ENCODE results near the gene CREB3.

CREB3 gene

DNA sequence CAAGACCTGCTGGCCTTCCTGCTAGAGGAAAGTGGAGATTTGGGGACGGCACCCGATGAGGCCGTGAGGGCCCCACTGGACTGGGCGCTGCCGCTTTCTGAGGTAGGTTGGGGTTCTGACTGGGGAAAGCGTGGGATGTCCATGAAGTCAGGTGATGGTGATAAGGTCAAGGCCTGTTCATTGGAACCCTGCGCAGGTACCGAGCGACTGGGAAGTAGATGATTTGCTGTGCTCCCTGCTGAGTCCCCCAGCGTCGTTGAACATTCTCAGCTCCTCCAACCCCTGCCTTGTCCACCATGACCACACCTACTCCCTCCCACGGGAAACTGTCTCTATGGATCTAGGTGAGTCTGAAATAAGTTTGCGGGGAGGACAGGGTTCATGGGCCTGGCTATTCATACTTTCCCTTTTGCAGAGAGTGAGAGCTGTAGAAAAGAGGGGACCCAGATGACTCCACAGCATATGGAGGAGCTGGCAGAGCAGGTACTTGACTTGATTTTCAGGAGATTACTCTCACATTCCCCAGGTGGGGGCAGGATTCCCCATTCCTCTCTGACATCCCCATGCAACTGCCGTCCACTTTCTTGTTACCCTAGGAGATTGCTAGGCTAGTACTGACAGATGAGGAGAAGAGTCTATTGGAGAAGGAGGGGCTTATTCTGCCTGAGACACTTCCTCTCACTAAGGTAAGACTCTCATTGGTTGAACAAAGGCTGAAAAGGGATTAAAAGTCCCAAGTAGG, 505 bp downstream of the CREB3 start:
- H3K27ac ChIP-seq: peak overlapping the region; percentile 94
- TF ChIP-seq, protein P1, sequence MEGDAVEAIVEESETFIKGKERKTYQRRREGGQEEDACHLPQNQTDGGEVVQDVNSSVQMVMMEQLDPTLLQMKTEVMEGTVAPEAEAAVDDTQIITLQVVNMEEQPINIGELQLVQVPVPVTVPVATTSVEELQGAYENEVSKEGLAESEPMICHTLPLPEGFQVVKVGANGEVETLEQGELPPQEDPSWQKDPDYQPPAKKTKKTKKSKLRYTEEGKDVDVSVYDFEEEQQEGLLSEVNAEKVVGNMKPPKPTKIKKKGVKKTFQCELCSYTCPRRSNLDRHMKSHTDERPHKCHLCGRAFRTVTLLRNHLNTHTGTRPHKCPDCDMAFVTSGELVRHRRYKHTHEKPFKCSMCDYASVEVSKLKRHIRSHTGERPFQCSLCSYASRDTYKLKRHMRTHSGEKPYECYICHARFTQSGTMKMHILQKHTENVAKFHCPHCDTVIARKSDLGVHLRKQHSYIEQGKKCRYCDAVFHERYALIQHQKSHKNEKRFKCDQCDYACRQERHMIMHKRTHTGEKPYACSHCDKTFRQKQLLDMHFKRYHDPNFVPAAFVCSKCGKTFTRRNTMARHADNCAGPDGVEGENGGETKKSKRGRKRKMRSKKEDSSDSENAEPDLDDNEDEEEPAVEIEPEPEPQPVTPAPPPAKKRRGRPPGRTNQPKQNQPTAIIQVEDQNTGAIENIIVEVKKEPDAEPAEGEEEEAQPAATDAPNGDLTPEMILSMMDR (IDR thresholded peaks at IDR 0.05): peak; percentile 43
- no peak for TF ChIP-seq ZFX (IDR thresholded peaks at IDR 0.05; ENCODE audit: borderline replicate concordance)

- H3K27ac ChIP-seq: peak overlapping the region; percentile 94
- TF ChIP-seq, protein P1 (IDR thresholded peaks at IDR 0.05): no peak
- no peak for TF ChIP-seq ZFX (IDR thresholded peaks at IDR 0.05; ENCODE audit: borderline replicate concordance)
These were observed 1.6 kb downstream of the CREB3 start for GRCh38 chr9:35734096-35734495.

DNA sequence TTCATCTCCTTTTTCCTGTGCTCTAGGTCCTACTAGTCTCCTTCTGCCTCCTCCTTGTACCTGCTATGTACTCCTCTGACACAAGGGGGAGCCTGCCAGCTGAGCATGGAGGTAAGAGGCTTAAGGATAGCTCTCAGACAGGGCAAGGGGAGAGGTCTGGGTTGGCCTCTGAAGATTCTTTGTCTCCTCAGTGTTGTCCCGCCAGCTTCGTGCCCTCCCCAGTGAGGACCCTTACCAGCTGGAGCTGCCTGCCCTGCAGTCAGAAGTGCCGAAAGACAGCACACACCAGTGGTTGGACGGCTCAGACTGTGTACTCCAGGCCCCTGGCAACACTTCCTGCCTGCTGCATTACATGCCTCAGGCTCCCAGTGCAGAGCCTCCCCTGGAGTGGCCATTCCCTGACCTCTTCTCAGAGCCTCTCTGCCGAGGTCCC, 3.8 kb downstream of the CREB3 start:
- TF ChIP-seq, protein P1 (IDR thresholded peaks at IDR 0.05): peak; percentile 89
- no peak for TF ChIP-seq ZFX (IDR thresholded peaks at IDR 0.05; ENCODE audit: borderline replicate concordance)
- peak overlapping the region; percentile 32; the same call in 1 of the 2 replicates for H3K27ac ChIP-seq

DNA sequence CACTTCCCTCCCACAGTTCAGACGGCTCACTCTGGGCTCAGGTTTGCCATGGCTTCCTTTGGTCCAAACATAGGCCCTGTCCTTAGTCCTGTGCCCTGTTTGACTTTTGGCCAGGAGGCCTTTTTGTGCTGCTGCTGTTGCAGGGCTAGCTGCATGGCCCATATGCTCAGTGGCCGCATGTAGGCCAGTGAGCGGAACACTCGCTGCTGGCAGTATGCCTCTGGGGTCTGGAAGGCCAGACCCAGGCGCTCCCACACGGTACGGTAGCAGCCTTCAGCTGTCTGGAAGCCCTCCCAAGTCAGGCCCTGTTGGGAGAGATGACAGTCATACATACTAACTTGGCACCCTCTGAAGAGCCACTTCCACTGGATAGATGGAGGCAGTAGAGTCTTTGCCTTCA, 4.7 kb downstream of the CREB3 start:
- peak overlapping the region; percentile 32 for H3K27ac ChIP-seq
- TF ChIP-seq, protein P1 (IDR thresholded peaks at IDR 0.05): no peak
- TF ChIP-seq ZFX (IDR thresholded peaks at IDR 0.05; ENCODE audit: borderline replicate concordance): no peak

DNA sequence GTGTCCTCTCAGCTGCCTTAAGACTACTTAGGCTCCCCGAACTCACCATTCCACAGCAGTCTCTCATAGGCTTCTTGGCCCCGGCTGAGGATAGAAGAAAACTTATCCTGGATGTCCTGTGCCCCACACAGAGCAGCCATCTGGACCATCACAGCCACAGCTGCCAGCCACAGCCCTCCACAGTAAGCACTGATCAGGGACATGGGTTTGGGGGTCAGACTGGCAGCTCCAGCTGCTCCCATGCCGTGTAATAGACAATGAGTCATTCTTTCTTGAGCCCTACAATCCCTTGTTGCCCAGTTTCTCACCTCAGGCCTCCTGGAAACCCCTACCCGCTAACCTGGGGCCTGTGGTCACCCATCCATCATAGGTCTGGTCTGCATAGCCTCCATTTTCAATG, 5.7 kb downstream of the CREB3 start:
- H3K27ac ChIP-seq: no peak overlapping the region
- TF ChIP-seq, protein P1 (IDR thresholded peaks at IDR 0.05): no peak
- TF ChIP-seq ZFX (IDR thresholded peaks at IDR 0.05; ENCODE audit: borderline replicate concordance): no peak

DNA sequence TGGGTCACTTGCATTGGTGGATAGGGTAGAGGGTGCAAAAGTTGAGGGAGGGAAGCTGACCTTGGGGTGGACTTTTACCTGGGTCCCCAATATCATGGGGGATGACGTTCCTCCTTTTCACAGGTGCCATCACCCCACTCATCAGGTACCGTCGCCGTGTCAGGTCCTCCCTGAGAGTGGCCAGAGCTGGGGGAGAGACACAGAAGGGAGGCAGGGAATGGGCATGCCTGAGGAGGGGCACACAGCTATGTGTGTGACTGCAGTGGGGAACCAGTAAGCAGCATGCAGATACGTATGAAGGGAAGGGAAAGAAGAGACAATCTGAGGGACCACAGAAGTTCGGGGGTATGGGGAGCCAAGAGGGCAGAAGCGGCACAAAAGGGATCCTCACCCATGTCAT, 6.5 kb downstream of the CREB3 start:
- TF ChIP-seq, protein P1 (IDR thresholded peaks at IDR 0.05): no peak
- TF ChIP-seq ZFX (IDR thresholded peaks at IDR 0.05; ENCODE audit: borderline replicate concordance): no peak
- no peak overlapping the region for H3K27ac ChIP-seq

DNA sequence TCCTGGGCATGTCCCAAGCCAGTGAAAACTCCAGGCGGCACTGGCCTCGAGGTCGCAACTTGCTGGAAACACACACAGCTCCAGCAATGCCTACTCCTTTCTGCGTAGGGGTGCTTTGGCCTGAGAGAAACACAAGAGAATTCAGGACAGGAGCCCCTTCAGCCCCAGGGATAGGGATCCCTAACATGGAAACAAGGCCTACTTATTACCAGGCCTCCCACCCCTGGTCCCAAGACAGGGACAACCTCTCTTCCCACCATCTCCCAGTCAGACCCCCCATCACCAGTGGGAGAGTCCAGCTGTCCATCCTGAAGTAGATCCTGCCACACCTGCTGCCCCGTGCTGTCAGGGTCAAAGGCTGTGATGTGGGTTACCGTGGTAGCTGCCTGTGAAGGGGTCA, 7.8 kb downstream of the CREB3 start:
- TF ChIP-seq ZFX (IDR thresholded peaks at IDR 0.05; ENCODE audit: borderline replicate concordance): no peak
- TF ChIP-seq, protein P1 (IDR thresholded peaks at IDR 0.05): no peak
- H3K27ac ChIP-seq: no peak overlapping the region
